DOHH2 (cell line): Measurements from ENCODE around the gene H1-8.

Experiments
- H3F3A ChIP-seq: fragments of 200-600 bp; sonication (generic), shearing (Covaris generic); 2 replicates; pipeline ENCODE4 v1.6.0; 2016; ENCODE audit warnings: antibody characterized with exemption, mild to moderate bottlenecking; ENCODE audit not compliant: control insufficient read depth, insufficient read depth
- H3K27ac ChIP-seq: fragments of 200-600 bp; sonication (generic); 2 replicates; pipeline ENCODE4 v1.5.1; 2014; ENCODE audit warnings: low read depth, mild to moderate bottlenecking, low read length, moderate library complexity
- H3K27me3 ChIP-seq: fragments of 200-600 bp; sonication (generic); 2 replicates; pipeline ENCODE4 v1.6.1; 2014; ENCODE audit warnings: mild to moderate bottlenecking, low read length, mixed read lengths; ENCODE audit not compliant: control insufficient read depth
- H3K36me3 ChIP-seq: fragments of 200-600 bp; sonication (generic); 2 replicates; pipeline ENCODE4 v1.6.1; 2014; ENCODE audit warnings: mild to moderate bottlenecking, low read length, moderate library complexity, mixed read lengths; ENCODE audit not compliant: control insufficient read depth
- H3K4me1 ChIP-seq: fragments of 200-600 bp; sonication (generic); 2 replicates; pipeline ENCODE4 v1.6.1; 2014; ENCODE audit warnings: mild to moderate bottlenecking, low read length, mixed read lengths; ENCODE audit not compliant: control insufficient read depth
- H3K4me2 ChIP-seq: fragments of 200-600 bp; sonication (generic); 2 replicates; pipeline ENCODE4 v1.6.0; 2014; ENCODE audit warnings: mild to moderate bottlenecking, low read length, moderate library complexity
- H3K4me3 ChIP-seq: fragments of 200-600 bp; sonication (generic); 2 replicates; pipeline ENCODE4 v1.5.1; 2014; ENCODE audit warnings: mild to moderate bottlenecking, low read length, mixed read lengths
- H3K79me2 ChIP-seq: fragments of 200-600 bp; sonication (generic); 2 replicates; pipeline ENCODE4 v1.6.1; 2014; ENCODE audit warnings: mild to moderate bottlenecking, low read length, mixed read lengths; ENCODE audit not compliant: control insufficient read depth
- H3K9me2 ChIP-seq: fragments of 200-600 bp; sonication (generic); replicated peaks from 2 replicates; pipeline ENCODE4 v1.6.1; 2014; ENCODE audit warnings: mild to moderate bottlenecking, low read length, mixed read lengths; ENCODE audit not compliant: control insufficient read depth
- H3K9me3 ChIP-seq: fragments of 200-600 bp; sonication (generic); 2 replicates; pipeline ENCODE4 v1.6.1; 2014; ENCODE audit warnings: antibody characterized with exemption, low read length, mixed read lengths; ENCODE audit not compliant: control insufficient read depth, insufficient read depth
- H4K20me1 ChIP-seq: fragments of 200-600 bp; sonication (generic); 2 replicates; pipeline ENCODE4 v1.6.0; 2014; ENCODE audit warnings: low read depth, mild to moderate bottlenecking, antibody characterized with exemption, low read length, moderate library complexity; ENCODE audit not compliant: control insufficient read depth, insufficient read depth
- EZH2phosphoT487 ChIP-seq: fragments of 200-600 bp; sonication (generic); IDR thresholded peaks from 2 replicates; pipeline ENCODE4 v1.6.1; 2017; ENCODE audit warnings: borderline replicate concordance, mild to moderate bottlenecking, antibody characterized with exemption, low read length, moderate library complexity, mixed read lengths
- TF ChIP-seq, protein P1 (sequence below): fragments of 200-600 bp; sonication (generic); IDR thresholded peaks from one replicate; pipeline ENCODE4 v1.5.1; 2014; ENCODE audit warnings: antibody characterized with exemption, mild to moderate bottlenecking, low read depth, low read length; ENCODE audit not compliant: poor library complexity, severe bottlenecking

Gene H1-8

DNA sequence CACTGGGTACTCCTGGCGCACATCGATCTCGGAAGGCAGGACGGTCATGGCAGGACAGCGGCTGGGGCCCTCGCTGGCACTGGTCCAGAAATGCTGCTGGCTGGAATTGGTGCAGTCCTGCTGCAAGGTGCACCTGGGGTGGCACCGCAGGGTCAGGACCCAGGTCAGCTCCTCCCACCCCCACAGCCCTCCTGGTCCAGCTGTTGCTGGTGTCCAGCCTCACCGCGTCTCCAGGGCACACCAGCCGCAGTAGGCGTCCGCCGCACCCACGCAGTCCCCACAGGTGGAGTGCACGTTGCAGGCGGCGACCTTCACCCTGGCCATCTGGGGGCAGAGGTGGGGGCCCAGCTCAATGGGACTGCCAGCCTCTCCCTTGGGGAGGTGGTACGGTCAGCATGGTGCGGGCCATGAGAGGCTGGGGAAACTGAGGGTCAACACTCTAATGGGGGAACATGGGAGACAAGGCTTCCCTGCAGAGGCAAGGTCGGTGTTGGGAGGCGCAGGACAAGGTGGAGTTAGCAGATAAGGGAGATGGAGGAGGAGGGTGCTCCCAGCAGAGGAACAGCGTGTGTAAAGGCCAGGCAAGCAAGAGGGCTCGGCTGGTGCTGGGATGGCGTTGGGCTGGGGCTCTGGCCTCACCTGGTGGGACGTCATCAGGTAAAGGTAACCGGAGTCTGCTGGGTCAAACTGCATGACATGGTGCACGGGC is 43.1 kb downstream of the H1-8 start:
- Histone ChIP-seq H3K4me3 (no peak overlapping the region), H3K4me1 (peaks cover 14% of the 10 kb centered on the region), H3K36me3 (no peaks in the 10 kb centered on the region), H3K27ac (no peak overlapping the region), H3K79me2 (no peaks in the 10 kb centered on the region), H4K20me1 (no peaks in the 10 kb centered on the region), H3K4me2 (no peak overlapping the region), H3F3A (peaks cover 2% of the 10 kb centered on the region; the same call in 1 of the 2 replicates), H3K27me3 (no peaks in the 10 kb centered on the region), H3K9me3 (no peaks in the 10 kb centered on the region), H3K9me2 (no peaks in the 10 kb centered on the region)
- no peak for TF ChIP-seq EZH2phosphoT487
- TF ChIP-seq, protein P1, sequence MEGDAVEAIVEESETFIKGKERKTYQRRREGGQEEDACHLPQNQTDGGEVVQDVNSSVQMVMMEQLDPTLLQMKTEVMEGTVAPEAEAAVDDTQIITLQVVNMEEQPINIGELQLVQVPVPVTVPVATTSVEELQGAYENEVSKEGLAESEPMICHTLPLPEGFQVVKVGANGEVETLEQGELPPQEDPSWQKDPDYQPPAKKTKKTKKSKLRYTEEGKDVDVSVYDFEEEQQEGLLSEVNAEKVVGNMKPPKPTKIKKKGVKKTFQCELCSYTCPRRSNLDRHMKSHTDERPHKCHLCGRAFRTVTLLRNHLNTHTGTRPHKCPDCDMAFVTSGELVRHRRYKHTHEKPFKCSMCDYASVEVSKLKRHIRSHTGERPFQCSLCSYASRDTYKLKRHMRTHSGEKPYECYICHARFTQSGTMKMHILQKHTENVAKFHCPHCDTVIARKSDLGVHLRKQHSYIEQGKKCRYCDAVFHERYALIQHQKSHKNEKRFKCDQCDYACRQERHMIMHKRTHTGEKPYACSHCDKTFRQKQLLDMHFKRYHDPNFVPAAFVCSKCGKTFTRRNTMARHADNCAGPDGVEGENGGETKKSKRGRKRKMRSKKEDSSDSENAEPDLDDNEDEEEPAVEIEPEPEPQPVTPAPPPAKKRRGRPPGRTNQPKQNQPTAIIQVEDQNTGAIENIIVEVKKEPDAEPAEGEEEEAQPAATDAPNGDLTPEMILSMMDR = no peak

DNA sequence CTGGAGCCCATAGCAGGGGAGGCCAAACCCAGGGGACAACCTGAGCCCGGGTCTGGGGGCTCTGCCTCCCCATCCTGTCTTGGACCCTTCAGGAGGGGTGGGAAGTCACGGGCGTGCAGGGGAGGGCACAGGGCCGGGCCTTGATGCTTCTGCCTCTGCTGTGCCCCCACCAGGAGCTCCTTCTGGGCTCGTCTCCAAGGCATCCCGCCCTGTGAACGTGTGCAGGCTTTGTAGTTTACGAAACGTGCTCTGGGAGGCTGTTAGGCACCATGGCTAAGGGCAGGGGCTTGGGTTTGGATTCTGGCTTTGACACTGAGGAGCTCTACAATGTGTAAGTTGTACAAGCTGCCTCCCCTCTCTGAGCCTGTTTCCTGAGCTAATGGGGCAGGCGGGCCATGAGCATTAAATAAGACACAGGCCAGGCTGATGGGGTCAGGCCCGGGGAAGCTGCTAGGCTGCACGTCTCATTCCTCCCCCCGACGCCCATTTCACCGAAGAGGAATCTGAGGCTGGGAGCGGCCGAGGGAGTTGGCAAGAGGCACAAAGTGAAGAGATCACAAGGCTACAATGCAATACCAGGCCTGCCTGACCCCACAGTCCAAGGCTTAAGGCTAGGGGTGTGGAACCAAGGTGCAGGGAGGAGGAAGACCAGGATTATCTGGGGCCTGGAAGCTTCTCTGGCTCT is 43.9 kb downstream of the H1-8 start:
- Histone ChIP-seq H3K79me2 (no peaks in the 10 kb centered on the region), H3K9me3 (no peaks in the 10 kb centered on the region), H3K4me1 (peaks cover 17% of the 10 kb centered on the region), H3K9me2 (no peaks in the 10 kb centered on the region), H3K4me2 (no peak overlapping the region), H3K27ac (no peak overlapping the region), H4K20me1 (no peaks in the 10 kb centered on the region), H3K27me3 (0 out of 2 replicates have a peak, but pooled peaks cover under 1% of the 10 kb centered on the region), H3K4me3 (no peak overlapping the region), H3F3A (peaks cover 2% of the 10 kb centered on the region; the same call in 1 of the 2 replicates), H3K36me3 (no peaks in the 10 kb centered on the region)
- no peak for TF ChIP-seq EZH2phosphoT487
- TF ChIP-seq, protein P1 = no peak

DNA sequence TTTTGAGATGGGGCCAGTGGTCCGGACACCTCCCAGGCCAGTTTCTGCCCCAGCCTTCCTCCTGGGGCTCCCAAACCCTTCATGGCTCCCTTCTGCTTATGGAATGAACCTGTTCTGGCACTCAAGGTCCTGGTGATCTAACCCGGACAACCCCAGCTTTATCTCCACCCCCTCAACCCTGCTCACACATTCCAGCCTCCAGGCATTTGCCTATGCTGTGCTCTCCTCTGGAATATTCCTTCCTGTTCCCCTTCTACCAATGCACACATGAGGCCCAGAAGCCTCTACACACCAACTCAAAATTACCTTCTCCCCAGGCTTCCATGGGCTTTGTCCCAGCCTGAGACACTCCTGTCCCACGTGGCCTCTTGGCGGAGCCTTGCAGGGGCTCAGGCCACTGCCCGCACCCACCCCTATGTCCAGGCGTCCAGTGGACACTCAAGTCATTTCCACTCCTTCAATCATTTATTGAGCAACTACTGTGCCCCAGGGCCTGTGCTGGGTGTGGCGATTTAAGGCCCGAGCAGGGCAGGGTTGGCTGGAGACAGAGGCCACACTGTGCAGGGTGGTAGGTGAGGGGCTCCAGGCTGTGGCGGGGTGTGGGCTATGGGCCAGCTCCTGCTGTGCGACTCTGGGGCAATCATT is 44.7 kb downstream of the H1-8 start:
- Histone ChIP-seq H3K36me3 (no peaks in the 10 kb centered on the region), H3K27me3 (0 out of 2 replicates have a peak, but pooled peaks cover 3% of the 10 kb centered on the region), H4K20me1 (no peaks in the 10 kb centered on the region), H3K9me2 (no peaks in the 10 kb centered on the region), H3K4me2 (no peak overlapping the region), H3F3A (0 out of 2 replicates have a peak, but pooled peaks cover 2% of the 10 kb centered on the region), H3K4me1 (peaks cover 21% of the 10 kb centered on the region), H3K27ac (no peak overlapping the region), H3K79me2 (no peaks in the 10 kb centered on the region), H3K4me3 (no peak overlapping the region), H3K9me3 (no peaks in the 10 kb centered on the region)
- TF ChIP-seq, protein P1 = no peak
- no peak for TF ChIP-seq EZH2phosphoT487
